ENCODE results near the gene CHST8. TPM values are rescaled to one million over a fixed set of nuclear protein-coding genes. Genes with fewer than 3 reads are reported as not detected.

CHST8 gene
- total RNA-seq, 1 experiment from 2014 or later: 33.5 TPM

DNA sequence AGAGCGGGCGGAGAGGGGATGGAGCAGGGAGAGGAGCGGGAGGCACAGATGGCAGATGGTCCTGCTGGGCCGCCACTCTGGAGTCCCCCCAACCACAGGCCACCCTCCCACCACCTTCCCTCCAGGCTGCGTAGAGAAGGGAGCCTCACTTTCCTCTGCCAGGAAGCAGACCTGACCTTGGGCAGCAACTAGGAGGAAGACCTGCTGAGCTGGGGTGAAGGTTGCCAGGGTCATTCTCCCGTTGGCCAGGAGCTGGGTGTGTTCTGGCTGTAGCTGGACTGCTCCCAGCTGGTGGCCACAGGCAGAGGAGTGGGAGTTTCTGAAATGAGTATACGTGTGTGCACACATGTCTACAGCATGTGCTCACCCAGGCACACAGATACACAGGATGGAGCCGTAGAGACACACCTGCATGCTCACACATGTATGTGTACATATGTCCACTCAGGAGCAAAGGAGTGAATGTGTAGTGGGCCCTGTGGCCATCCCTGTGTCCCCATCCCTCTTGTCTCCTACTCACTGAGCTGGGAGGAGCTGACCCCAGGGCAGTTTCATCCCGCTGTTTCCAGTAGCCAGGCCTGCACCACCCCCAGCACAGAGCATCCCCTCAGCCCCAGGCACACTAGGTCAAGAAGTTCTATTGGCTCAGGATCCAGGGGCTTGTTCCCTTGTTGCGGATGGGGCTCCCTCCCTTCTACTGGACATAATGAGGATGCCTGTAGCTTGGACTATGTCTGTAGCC is 53.0 kb downstream of the CHST8 start:
- TF ChIP-seq NR2C2 (CRISPR knock-in tag; IDR thresholded peaks at IDR 0.05): no peak
- TF ChIP-seq, protein P1, sequence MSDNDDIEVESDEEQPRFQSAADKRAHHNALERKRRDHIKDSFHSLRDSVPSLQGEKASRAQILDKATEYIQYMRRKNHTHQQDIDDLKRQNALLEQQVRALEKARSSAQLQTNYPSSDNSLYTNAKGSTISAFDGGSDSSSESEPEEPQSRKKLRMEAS (CRISPR knock-in tag; IDR thresholded peaks at IDR 0.05): no peak
- TF ChIP-seq, protein P2, sequence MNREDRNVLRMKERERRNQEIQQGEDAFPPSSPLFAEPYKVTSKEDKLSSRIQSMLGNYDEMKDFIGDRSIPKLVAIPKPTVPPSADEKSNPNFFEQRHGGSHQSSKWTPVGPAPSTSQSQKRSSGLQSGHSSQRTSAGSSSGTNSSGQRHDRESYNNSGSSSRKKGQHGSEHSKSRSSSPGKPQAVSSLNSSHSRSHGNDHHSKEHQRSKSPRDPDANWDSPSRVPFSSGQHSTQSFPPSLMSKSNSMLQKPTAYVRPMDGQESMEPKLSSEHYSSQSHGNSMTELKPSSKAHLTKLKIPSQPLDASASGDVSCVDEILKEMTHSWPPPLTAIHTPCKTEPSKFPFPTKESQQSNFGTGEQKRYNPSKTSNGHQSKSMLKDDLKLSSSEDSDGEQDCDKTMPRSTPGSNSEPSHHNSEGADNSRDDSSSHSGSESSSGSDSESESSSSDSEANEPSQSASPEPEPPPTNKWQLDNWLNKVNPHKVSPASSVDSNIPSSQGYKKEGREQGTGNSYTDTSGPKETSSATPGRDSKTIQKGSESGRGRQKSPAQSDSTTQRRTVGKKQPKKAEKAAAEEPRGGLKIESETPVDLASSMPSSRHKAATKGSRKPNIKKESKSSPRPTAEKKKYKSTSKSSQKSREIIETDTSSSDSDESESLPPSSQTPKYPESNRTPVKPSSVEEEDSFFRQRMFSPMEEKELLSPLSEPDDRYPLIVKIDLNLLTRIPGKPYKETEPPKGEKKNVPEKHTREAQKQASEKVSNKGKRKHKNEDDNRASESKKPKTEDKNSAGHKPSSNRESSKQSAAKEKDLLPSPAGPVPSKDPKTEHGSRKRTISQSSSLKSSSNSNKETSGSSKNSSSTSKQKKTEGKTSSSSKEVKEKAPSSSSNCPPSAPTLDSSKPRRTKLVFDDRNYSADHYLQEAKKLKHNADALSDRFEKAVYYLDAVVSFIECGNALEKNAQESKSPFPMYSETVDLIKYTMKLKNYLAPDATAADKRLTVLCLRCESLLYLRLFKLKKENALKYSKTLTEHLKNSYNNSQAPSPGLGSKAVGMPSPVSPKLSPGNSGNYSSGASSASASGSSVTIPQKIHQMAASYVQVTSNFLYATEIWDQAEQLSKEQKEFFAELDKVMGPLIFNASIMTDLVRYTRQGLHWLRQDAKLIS (CRISPR knock-in tag; IDR thresholded peaks at IDR 0.05; ENCODE audit: borderline replicate concordance): no peak
- TF ChIP-seq SMAD4 (CRISPR knock-in tag; IDR thresholded peaks at IDR 0.05): no peak
- TF ChIP-seq, protein P3, sequence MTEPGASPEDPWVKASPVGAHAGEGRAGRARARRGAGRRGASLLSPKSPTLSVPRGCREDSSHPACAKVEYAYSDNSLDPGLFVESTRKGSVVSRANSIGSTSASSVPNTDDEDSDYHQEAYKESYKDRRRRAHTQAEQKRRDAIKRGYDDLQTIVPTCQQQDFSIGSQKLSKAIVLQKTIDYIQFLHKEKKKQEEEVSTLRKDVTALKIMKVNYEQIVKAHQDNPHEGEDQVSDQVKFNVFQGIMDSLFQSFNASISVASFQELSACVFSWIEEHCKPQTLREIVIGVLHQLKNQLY (CRISPR knock-in tag; IDR thresholded peaks at IDR 0.05): no peak
- TF ChIP-seq, protein P4, sequence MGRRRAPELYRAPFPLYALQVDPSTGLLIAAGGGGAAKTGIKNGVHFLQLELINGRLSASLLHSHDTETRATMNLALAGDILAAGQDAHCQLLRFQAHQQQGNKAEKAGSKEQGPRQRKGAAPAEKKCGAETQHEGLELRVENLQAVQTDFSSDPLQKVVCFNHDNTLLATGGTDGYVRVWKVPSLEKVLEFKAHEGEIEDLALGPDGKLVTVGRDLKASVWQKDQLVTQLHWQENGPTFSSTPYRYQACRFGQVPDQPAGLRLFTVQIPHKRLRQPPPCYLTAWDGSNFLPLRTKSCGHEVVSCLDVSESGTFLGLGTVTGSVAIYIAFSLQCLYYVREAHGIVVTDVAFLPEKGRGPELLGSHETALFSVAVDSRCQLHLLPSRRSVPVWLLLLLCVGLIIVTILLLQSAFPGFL (CRISPR knock-in tag; IDR thresholded peaks at IDR 0.05; ENCODE audit: borderline replicate concordance): no peak
- TF ChIP-seq, protein P5, sequence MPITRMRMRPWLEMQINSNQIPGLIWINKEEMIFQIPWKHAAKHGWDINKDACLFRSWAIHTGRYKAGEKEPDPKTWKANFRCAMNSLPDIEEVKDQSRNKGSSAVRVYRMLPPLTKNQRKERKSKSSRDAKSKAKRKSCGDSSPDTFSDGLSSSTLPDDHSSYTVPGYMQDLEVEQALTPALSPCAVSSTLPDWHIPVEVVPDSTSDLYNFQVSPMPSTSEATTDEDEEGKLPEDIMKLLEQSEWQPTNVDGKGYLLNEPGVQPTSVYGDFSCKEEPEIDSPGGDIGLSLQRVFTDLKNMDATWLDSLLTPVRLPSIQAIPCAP (CRISPR knock-in tag; IDR thresholded peaks at IDR 0.05): no peak
- TF ChIP-seq, protein P6, sequence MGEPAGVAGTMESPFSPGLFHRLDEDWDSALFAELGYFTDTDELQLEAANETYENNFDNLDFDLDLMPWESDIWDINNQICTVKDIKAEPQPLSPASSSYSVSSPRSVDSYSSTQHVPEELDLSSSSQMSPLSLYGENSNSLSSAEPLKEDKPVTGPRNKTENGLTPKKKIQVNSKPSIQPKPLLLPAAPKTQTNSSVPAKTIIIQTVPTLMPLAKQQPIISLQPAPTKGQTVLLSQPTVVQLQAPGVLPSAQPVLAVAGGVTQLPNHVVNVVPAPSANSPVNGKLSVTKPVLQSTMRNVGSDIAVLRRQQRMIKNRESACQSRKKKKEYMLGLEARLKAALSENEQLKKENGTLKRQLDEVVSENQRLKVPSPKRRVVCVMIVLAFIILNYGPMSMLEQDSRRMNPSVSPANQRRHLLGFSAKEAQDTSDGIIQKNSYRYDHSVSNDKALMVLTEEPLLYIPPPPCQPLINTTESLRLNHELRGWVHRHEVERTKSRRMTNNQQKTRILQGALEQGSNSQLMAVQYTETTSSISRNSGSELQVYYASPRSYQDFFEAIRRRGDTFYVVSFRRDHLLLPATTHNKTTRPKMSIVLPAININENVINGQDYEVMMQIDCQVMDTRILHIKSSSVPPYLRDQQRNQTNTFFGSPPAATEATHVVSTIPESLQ (CRISPR knock-in tag; IDR thresholded peaks at IDR 0.05): no peak
- TF ChIP-seq CBFB (CRISPR knock-in tag; IDR thresholded peaks at IDR 0.05; ENCODE audit: low read depth): no peak
- no peak for TF ChIP-seq ZNF121 (CRISPR knock-in tag; IDR thresholded peaks at IDR 0.05)
- TF ChIP-seq, protein P7, sequence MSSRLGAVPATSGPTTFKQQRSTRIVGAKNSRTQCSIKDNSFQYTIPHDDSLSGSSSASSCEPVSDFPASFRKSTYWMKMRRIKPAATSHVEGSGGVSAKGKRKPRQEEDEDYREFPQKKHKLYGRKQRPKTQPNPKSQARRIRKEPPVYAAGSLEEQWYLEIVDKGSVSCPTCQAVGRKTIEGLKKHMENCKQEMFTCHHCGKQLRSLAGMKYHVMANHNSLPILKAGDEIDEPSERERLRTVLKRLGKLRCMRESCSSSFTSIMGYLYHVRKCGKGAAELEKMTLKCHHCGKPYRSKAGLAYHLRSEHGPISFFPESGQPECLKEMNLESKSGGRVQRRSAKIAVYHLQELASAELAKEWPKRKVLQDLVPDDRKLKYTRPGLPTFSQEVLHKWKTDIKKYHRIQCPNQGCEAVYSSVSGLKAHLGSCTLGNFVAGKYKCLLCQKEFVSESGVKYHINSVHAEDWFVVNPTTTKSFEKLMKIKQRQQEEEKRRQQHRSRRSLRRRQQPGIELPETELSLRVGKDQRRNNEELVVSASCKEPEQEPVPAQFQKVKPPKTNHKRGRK (CRISPR knock-in tag; IDR thresholded peaks at IDR 0.05; ENCODE audit: borderline replicate concordance): no peak
- no peak for TF ChIP-seq EMX1 (CRISPR knock-in tag; IDR thresholded peaks at IDR 0.05)
- POLR2A ChIA-PET: no interaction called here
- CTCF ChIA-PET: interaction anchor here (0.6 to 1.3 kb wide), 3 partner anchors 12 to 1255 kb away, joined by 3 to 6 read pairs (median 3); no protein-coding TSS in a partner anchor
- DNase-seq (ENCODE audit: low spot score): no peak
- ATAC-seq: no peak
- Mint-ChIP-seq H3K9me3 (no peaks in the 10 kb centered on the region), H3K4me3 (no peak overlapping the region), H3K27ac (no peak overlapping the region), H3K36me3 (no peaks in the 10 kb centered on the region), H3K4me1 (peaks cover 6% of the 10 kb centered on the region; the same call in 1 of the 2 replicates), H3K27me3 (ENCODE audit: low read depth) (no peaks in the 10 kb centered on the region)

Measured in WTC11 (cell line).